ENCODE results near the gene BMAL2.

The BMAL2 gene
- total RNA-seq = 1.6 to 4.4 (median 3.3) reads per million in 4 experiments

GRCh38 chr12:27332714-27333402, at the start of gene BMAL2:
TSS of gene BMAL2 (plus strand) at chr12:27332836. CDS start at chr12:27333073, 237 bp downstream.
- no peak for DNase-seq

- no peak for DNase-seq
These were observed 48.6 kb upstream of the BMAL2 start for GRCh38 chr12:27284021-27284420.

GRCh38 chr12:27284751-27285150, 47.9 kb upstream of the BMAL2 start:
- DNase-seq = no peak

GRCh38 chr12:27285403-27285802, 47.2 kb upstream of the BMAL2 start:
- DNase-seq = no peak

GRCh38 chr12:27289414-27289813, 43.2 kb upstream of the BMAL2 start:
- no peak for DNase-seq

- DNase-seq = no peak
These were observed 42.0 kb upstream of the BMAL2 start for GRCh38 chr12:27290501-27291168.

- DNase-seq = no peak
These were observed 40.8 kb upstream of the BMAL2 start for GRCh38 chr12:27291862-27292261.

GRCh38 chr12:27292718-27293117, 39.9 kb upstream of the BMAL2 start:
- DNase-seq = no peak

- DNase-seq = no peak
These were observed 39.2 kb upstream of the BMAL2 start for GRCh38 chr12:27293463-27293862.

GRCh38 chr12:27296674-27297073, 36.0 kb upstream of the BMAL2 start:
- DNase-seq = no peak

GRCh38 chr12:27297566-27297965, 35.1 kb upstream of the BMAL2 start:
- DNase-seq = no peak

- no peak for DNase-seq
These were observed 33.5 kb upstream of the BMAL2 start for GRCh38 chr12:27299102-27299501.

GRCh38 chr12:27300226-27300625, 32.4 kb upstream of the BMAL2 start:
- DNase-seq = no peak

GRCh38 chr12:27303139-27304111, 29.2 kb upstream of the BMAL2 start:
- DNase-seq = no peak

GRCh38 chr12:27304856-27305255, 27.8 kb upstream of the BMAL2 start:
- DNase-seq = no peak

- no peak for DNase-seq
These were observed 26.8 kb upstream of the BMAL2 start for GRCh38 chr12:27305673-27306456.

GRCh38 chr12:27309293-27309994, 23.2 kb upstream of the BMAL2 start:
- no peak for DNase-seq

- DNase-seq = no peak
These were observed 22.7 kb upstream of the BMAL2 start for GRCh38 chr12:27309995-27310315.

- DNase-seq = no peak
These were observed 15.7 kb upstream of the BMAL2 start for GRCh38 chr12:27316947-27317346.

GRCh38 chr12:27319409-27319808, 13.2 kb upstream of the BMAL2 start:
- no peak for DNase-seq

- DNase-seq = no peak
These were observed 12.8 kb upstream of the BMAL2 start for GRCh38 chr12:27319848-27320247.

- no peak for DNase-seq
These were observed 8.1 kb upstream of the BMAL2 start for GRCh38 chr12:27324530-27324929.
